GM19043 (cell line): ENCODE data around the gene MMUT.
A peak's percentile ranks its signal among the peaks of the same experiment; 100 is the strongest.
"Not testable (repeated sequence)": the region's sequence is repeated elsewhere in the genome, so short reads cannot be mapped to it uniquely, and the experiment has no call there.

ENCODE experiments used
- ATAC-seq: cut with Tn5 transposase; IDR thresholded peaks from one replicate; pipeline ENCODE4 v1.9.1; 2021; ENCODE audit warnings: low read depth; ENCODE audit not compliant: unreplicated experiment

Gene MMUT

DNA sequence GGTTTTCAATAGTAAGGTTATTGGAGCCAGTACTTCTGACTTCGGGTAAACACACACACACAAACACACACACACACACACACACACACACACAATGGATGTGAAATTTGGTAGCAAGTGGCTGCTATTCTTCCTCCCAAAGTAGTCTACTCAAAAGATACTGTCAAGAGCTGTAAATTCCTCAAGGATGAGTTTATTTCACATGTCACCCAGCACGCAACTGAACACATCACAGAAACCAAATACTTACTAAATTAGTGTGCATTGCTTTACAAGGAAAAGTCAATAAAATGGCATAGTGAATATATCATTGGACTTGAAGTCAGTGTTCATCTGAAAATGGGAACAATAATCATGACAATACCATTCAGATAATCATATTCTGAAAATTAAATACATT, 32.9 kb downstream of the MMUT start:
- ATAC-seq, result no peak

DNA sequence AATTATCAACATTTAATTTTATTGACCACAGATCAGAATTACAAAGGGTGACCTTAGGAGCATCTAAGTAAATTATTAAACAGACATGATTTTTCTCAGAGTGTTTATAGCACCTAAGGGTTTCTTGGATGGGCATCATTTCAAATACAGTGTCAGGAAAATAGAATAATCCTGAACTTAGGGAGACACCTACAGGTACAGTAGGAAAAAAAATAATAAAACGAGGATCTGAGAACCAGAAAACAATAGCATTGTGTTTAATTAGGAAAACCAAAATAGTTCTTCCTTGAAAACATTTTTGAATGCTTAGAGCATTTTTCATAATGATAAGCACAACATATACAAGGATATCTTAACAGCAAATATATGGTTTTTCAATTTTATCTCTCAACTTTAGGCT, 39.2 kb downstream of the MMUT start:
- ATAC-seq, result no peak

DNA sequence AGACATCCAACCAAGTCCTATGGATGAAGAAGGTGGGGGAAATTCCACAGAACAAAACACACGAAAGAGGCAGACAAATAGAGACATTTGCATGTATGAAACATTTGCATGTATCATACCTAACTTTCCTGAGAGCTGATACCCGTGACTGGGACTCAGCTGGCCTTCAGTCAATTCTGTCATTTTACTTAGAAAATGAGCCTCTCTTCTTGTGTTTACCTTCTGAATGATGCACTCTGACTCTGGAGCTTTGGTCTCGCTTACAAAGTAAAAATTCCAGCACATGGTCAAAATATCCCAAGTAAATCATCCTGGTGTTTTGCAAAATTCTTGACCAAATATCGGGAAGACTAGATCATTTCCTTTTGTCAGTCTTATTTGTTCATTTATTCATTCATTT, 46.9 kb downstream of the MMUT start:
- ATAC-seq, result no peak

DNA sequence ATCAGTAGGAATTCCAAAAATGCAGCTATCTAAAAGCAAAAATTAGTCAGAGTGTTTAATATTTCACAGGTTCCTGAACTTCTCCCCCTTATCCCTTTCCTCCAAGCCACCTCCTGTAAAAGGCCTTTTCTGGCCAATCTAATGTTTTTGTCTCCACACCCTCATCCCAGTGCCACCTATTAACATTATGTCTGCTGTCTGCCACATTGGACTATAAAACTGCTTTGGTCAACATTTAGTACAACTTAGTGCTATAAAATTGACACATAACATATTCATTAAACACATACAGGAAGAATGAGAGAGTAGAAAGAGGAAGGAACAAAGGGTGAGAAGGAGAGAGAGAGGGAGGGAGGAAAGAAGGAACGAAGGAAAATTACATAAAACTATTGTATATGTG, 47.7 kb downstream of the MMUT start:
- no peak for ATAC-seq

GRCh38 chr6:49410564-49410963, 52.5 kb downstream of the MMUT start:
- no peak for ATAC-seq

DNA sequence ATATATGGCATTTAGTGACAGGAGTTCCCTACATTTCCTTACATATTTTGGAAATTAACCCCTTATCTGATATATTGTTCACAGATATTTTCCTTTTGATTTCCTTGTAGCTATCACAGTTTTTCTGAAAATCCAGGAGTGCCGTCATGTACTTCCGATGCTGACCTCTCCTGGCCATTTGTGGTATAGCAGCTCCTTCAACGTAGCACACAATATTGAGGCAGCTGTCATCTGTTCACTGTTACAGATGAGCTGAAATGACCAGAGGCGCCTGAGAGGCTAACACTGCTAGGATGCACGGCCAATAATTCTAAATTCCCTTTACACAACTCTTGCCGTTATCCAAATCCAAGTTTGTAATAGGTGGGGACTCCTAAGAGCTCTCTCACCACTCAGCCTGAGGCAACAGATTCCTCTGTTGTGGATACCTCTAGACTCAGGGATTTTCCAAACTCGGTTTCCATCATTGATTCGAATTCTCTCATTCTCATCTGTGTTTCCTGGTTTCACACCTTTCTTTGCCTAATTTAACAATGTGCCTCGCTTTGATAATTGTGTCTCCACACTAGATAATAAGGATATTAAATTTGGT, 53.0 kb downstream of the MMUT start:
- ATAC-seq, result peak; percentile 90

DNA sequence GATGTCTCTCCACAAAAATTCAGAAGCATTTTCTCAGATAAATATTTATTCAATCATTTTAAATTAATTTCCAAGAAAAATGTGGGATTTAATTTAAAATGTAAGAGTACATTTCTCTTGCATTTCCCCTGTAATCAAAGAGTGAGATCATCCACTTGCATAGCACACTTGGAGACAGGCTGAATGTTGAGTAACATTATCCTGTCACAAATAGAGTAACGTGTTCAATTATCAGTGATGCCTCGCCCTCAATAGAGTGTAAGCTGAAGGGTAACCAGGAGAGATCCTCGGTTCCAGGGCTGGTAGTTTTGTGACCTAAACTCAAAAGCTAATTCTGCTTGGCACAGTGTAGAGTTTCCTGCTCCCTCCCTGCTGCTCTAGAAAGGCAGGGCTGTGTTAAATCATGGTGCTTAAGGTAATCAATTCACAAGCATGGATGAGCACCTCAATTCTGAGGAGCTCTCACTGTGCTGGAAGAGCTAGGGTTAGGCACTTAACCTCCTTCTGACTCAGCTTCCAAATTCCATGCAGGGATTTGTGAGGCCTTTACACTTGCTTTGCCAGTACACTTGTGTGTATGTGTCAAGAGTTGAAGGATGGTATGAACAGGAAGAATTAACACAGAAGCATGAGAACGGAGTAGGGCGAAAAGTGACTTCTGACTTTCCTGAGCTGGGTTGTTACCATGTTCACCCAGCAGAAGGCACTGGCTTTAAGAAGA, 56.6 kb downstream of the MMUT start:
- no peak for ATAC-seq

DNA sequence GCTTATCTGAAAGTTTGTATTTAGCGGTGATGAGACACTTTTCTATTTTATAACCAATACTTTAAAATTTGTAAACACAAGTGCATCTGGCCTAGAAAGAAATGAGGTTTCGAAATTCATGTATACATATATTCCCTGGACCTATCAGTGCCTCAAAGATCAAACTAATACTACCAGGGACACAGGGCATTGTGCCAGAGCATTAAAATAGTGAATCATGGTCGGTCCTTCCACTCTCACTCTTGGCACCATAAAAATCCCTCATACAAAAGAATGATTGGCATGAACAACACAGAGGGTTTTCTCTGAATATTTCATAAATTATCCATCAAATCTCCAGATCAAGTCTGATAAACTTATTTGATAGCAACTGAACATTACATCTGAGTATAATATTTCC, 62.0 kb downstream of the MMUT start:
- no peak for ATAC-seq

DNA sequence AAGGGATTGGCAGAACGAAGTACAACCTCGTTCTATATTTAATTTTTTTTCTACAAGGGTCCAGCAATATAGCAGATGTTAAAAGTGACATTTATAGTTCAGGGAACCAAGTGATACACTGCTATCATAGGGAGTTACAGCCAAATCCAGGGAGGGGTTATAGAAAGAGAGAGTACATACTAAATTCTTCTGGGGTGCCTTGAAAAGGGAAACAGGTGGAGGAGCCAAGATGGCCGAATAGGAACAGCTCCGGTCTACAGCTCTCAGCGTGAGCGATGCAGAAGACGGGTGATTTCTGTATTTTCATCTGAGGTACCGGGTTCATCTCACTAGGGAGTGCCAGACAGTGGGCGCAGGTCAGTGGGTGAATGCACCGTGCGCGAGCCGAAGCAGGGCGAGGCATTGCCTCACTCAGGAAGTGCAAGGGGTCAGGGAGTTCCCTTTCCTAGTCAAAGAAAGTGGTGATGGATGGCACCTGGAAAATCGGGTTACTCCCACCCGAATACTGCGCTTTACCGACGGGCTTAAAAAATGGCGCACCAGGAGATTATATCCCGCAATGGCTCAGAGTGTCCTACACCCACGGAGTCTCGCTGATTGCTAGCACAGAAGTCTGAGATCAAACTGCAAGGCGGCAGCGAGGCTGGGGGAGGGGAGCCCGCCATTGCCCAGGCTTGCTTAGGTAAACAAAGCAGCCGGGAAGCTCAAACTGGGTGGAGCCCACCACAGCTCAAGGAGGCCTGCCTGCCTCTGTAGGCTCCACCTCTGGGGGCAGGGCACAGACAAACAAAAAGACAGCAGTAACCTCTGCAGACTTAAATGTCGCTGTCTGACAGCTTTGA, 76.2 kb downstream of the MMUT start:
- ATAC-seq, result not testable (repeated sequence)

DNA sequence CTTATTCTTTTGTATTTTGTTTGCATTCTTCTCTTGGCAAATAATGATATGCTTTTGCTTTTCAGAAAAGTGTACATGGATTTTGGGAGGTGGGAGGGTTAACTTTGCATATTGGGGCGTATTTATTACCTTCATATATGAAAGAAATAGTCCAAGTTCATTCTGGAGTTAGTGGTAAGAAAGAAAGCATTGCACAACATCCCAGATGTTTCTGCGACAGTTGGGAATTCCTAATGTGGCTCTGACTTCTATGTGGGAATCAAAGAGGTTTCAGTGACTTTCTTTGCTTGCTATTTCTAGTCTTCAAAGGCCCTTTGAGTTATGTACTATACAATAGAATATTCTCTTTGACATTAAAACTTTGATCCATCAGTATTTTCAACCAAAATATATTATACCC, 78.1 kb downstream of the MMUT start:
- ATAC-seq, result no peak
